ENCODE data around the gene OR10J5.
"Not testable (repeated sequence)": the region's sequence is repeated elsewhere in the genome, so short reads cannot be mapped to it uniquely, and the experiment has no call there.

OR10J5 gene

DNA sequence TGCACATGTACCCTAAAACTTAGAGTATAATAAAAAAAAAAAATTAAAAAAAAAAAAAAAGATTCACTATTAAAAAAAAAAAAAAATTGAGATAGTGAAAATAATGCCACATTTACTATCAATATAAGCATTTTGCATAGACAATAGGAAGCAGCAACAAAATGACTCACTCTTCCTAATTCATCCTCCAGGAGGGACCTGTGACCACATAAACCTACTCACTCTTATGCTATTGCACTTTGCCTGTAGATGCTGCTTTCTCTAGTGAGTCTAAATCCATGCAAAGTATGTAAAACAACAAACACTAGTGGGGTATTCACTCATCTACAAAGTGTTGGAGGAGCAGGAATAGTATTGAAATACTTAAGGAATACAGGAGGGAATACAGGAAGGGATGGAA lies 2.9 kb downstream of the OR10J5 start:
- Histone ChIP-seq H3K27ac (ENCODE audit: low read depth, low read length) (no peak overlapping the region), H3K9ac (ENCODE audit: low read length) (no peak overlapping the region), H3K4me3 (ENCODE audit: insufficient read depth, low read length, poor library complexity, severe bottlenecking) (no peak overlapping the region), H3F3A (ENCODE audit: insufficient read depth) (no peaks in the 10 kb centered on the region), H3K36me3 (ENCODE audit: low read length) (no peaks in the 10 kb centered on the region), H2AFZ (ENCODE audit: low read depth, low read length, severe bottlenecking) (no peak overlapping the region), H3K79me2 (ENCODE audit: insufficient read depth, low read length) (no peaks in the 10 kb centered on the region), H3K27me3 (ENCODE audit: low read length) (no peaks in the 10 kb centered on the region), H3K9me3 (ENCODE audit: insufficient read depth, low read length) (no peaks in the 10 kb centered on the region), H3K9me2 (replicated peaks; ENCODE audit: insufficient read depth, low read length) (no peaks in the 10 kb centered on the region), H4K20me1 (ENCODE audit: low read depth, low read length) (no peaks in the 10 kb centered on the region), H3K4me2 (ENCODE audit: low read depth, low read length, poor library complexity, severe bottlenecking) (no peak overlapping the region)
- TF ChIP-seq, protein P1, sequence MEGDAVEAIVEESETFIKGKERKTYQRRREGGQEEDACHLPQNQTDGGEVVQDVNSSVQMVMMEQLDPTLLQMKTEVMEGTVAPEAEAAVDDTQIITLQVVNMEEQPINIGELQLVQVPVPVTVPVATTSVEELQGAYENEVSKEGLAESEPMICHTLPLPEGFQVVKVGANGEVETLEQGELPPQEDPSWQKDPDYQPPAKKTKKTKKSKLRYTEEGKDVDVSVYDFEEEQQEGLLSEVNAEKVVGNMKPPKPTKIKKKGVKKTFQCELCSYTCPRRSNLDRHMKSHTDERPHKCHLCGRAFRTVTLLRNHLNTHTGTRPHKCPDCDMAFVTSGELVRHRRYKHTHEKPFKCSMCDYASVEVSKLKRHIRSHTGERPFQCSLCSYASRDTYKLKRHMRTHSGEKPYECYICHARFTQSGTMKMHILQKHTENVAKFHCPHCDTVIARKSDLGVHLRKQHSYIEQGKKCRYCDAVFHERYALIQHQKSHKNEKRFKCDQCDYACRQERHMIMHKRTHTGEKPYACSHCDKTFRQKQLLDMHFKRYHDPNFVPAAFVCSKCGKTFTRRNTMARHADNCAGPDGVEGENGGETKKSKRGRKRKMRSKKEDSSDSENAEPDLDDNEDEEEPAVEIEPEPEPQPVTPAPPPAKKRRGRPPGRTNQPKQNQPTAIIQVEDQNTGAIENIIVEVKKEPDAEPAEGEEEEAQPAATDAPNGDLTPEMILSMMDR (IDR thresholded peaks at IDR 0.05; ENCODE audit: insufficient read depth, low read length, poor library complexity, severe bottlenecking), result no peak
- TF ChIP-seq EZH2phosphoT487 (conservative IDR thresholded peaks at IDR 0.05; ENCODE audit: low read length), result no peak

DNA sequence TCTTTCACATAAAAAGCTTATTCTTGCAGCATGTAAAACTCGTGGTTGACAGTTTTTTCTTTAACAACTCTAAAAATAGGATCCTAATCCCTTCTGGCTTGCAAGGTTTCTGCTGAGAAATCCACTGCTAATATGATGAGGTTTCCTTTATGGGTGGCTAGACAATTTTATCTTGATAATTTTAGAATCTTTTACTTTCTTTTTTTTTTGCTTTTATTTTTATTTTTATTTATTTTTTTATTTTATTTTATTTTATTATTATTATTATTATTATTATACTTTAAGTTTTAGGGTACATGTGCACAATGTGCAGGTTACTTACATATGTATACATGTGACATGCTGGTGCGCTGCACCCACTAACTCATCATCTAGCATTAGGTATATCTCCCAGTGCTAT lies 11.0 kb downstream of the OR10J5 start:
- not testable (repeated sequence) for H3K4me3 ChIP-seq (ENCODE audit: insufficient read depth, low read length, poor library complexity, severe bottlenecking); H3K36me3 ChIP-seq (ENCODE audit: low read length); H3K9ac ChIP-seq (ENCODE audit: low read length); H3K4me2 ChIP-seq (ENCODE audit: low read depth, low read length, poor library complexity, severe bottlenecking); H3F3A ChIP-seq (ENCODE audit: insufficient read depth); H3K27ac ChIP-seq (ENCODE audit: low read depth, low read length); H2AFZ ChIP-seq (ENCODE audit: low read depth, low read length, severe bottlenecking); H3K9me3 ChIP-seq (ENCODE audit: insufficient read depth, low read length); H4K20me1 ChIP-seq (ENCODE audit: low read depth, low read length); H3K27me3 ChIP-seq (ENCODE audit: low read length); H3K79me2 ChIP-seq (ENCODE audit: insufficient read depth, low read length); H3K9me2 ChIP-seq (replicated peaks; ENCODE audit: insufficient read depth, low read length)

DNA sequence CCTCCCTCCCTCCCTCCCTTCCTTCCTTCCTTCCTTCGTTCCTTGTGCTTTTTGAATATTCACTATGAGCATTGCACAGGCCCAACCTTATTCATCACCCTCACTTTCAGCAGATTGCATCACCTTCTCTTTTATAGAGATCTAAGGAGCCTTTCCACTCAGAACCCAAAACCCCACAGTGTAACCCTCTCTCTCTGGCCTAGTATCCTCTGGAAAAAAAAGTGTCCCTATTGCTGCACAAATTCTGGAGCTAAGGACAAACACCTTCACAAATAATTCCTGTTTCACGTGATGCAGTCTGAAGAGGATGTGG lies 25.6 kb downstream of the OR10J5 start:
- no peaks in the 10 kb centered on the region for H4K20me1 ChIP-seq (ENCODE audit: low read depth, low read length)
- H3K9me2 ChIP-seq (replicated peaks; ENCODE audit: insufficient read depth, low read length), result no peaks in the 10 kb centered on the region
- H3F3A ChIP-seq (ENCODE audit: insufficient read depth), result no peaks in the 10 kb centered on the region
- no peak for TF ChIP-seq EZH2phosphoT487 (conservative IDR thresholded peaks at IDR 0.05; ENCODE audit: low read length)
- TF ChIP-seq, protein P1 (IDR thresholded peaks at IDR 0.05; ENCODE audit: insufficient read depth, low read length, poor library complexity, severe bottlenecking), result no peak
- no peak overlapping the region for H3K4me3 ChIP-seq (ENCODE audit: insufficient read depth, low read length, poor library complexity, severe bottlenecking)
- no peak overlapping the region for H2AFZ ChIP-seq (ENCODE audit: low read depth, low read length, severe bottlenecking)
- no peaks in the 10 kb centered on the region for H3K36me3 ChIP-seq (ENCODE audit: low read length)
- no peak overlapping the region for H3K4me2 ChIP-seq (ENCODE audit: low read depth, low read length, poor library complexity, severe bottlenecking)
- no peak overlapping the region for H3K9ac ChIP-seq (ENCODE audit: low read length)
- H3K9me3 ChIP-seq (ENCODE audit: insufficient read depth, low read length), result no peaks in the 10 kb centered on the region
- H3K27ac ChIP-seq (ENCODE audit: low read depth, low read length), result no peak overlapping the region
- H3K27me3 ChIP-seq (ENCODE audit: low read length), result no peaks in the 10 kb centered on the region
- H3K79me2 ChIP-seq (ENCODE audit: insufficient read depth, low read length), result no peaks in the 10 kb centered on the region

DNA sequence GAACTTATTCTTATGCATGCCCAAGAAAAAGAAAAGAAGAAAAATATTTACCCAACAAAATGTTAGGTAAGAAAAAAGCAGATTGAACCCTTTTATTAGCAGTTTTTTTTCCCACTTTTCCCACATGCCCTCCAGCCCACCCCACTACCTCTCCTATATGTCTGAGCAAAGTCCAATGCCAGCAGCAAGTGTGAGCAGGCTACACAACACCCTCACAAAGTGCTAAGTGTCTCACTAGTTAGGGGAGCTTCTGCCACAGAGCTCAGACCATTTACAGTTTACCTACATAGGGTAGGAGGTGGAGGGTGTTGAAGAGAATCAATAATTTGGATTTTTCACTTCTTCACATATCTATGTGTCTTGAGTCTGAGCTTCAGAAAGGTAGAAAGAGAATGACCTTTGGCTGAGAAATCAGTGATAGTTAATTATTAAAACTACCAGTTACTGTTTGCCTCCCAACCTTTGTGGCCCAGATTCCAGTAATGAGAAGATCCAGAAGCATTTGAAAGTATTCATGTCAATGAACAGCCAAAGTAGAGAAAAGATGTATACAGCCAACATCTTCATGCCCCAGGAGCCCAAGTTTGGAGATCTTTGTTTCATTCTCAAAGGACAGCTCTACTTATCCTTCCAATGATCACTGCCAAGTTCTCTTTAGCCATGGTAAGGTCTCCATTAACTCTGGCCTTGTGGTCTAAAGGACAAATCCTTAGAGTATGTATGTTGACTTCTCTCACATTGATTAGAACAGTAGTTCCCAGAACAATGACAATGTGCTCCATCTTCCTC lies 26.2 kb downstream of the OR10J5 start:
- no peak overlapping the region for H3K4me2 ChIP-seq (ENCODE audit: low read depth, low read length, poor library complexity, severe bottlenecking)
- no peak overlapping the region for H2AFZ ChIP-seq (ENCODE audit: low read depth, low read length, severe bottlenecking)
- H3K36me3 ChIP-seq (ENCODE audit: low read length), result no peaks in the 10 kb centered on the region
- no peaks in the 10 kb centered on the region for H3K79me2 ChIP-seq (ENCODE audit: insufficient read depth, low read length)
- H4K20me1 ChIP-seq (ENCODE audit: low read depth, low read length), result no peaks in the 10 kb centered on the region
- H3K9me3 ChIP-seq (ENCODE audit: insufficient read depth, low read length), result no peaks in the 10 kb centered on the region
- H3K9me2 ChIP-seq (replicated peaks; ENCODE audit: insufficient read depth, low read length), result no peaks in the 10 kb centered on the region
- no peaks in the 10 kb centered on the region for H3K27me3 ChIP-seq (ENCODE audit: low read length)
- H3K4me3 ChIP-seq (ENCODE audit: insufficient read depth, low read length, poor library complexity, severe bottlenecking), result no peak overlapping the region
- no peak for TF ChIP-seq EZH2phosphoT487 (conservative IDR thresholded peaks at IDR 0.05; ENCODE audit: low read length)
- TF ChIP-seq, protein P1 (IDR thresholded peaks at IDR 0.05; ENCODE audit: insufficient read depth, low read length, poor library complexity, severe bottlenecking), result no peak
- H3K9ac ChIP-seq (ENCODE audit: low read length), result no peak overlapping the region
- no peak overlapping the region for H3K27ac ChIP-seq (ENCODE audit: low read depth, low read length)
- H3F3A ChIP-seq (ENCODE audit: insufficient read depth), result no peaks in the 10 kb centered on the region
